H1 (cell line): ENCODE results near the gene NR1D2. TPM values are rescaled to one million over a fixed set of nuclear protein-coding genes. Genes with fewer than 3 reads are reported as not detected.
A peak's percentile ranks its signal among the peaks of the same experiment; 100 is the strongest.

ENCODE experiments used
- ASH2L ChIP-seq: fragments of 200-600, 300-600 bp; sonication (generic); IDR thresholded peaks from one replicate; pipeline ENCODE4 v1.7.1; 2017; ENCODE audit warnings: low read length
- KDM5A ChIP-seq: fragments of 200-600 bp; IDR thresholded peaks from 2 replicates; pipeline ENCODE4 v1.7.1; 2012; ENCODE audit warnings: mild to moderate bottlenecking, low read length, inconsistent platforms, mixed read lengths
- POLR2A ChIP-seq, 2 experiments: IDR thresholded peaks; 1 replicate in 1 of 2; 2 replicates in 1 of 2; pipeline ENCODE4 v1.6.1; 2011; ENCODE audit warnings: low read depth in 2 of 2, low read length in 2 of 2, mild to moderate bottlenecking in 2 of 2; ENCODE audit errors: control extremely low read depth in 1 of 2
- POU5F1 ChIP-seq: IDR thresholded peaks from 2 replicates; pipeline ENCODE4 v1.6.1; 2011; ENCODE audit warnings: low read depth, mild to moderate bottlenecking, low read length, moderate library complexity
- SUZ12 ChIP-seq: fragments of 200-600 bp; sonication (generic); IDR thresholded peaks from 2 replicates; pipeline ENCODE4 v1.6.1; 2012; ENCODE audit warnings: mild to moderate bottlenecking, inconsistent platforms, low read length, moderate library complexity, mixed read lengths
- YY1 ChIP-seq: IDR thresholded peaks from 2 replicates; pipeline ENCODE4 v1.6.1; 2011; ENCODE audit warnings: low read depth, mild to moderate bottlenecking, low read length
- polyA plus RNA-seq, 7 experiments: library from polyadenylated mRNA; depleted of rRNA in 3 of 7; stranded (reverse) in 5 of 7; unstranded in 2 of 7; fragments of >200 nt in 5 of 7; fragments of 200-250 nt in 2 of 7; gene quantifications; 1 replicate in 5 of 7; 2 replicates in 1 of 7; 4 replicates in 1 of 7; pipeline versions ENCODE4 v1.2.1 to v1.2.3, GENCODE V29; 2011 to 2013; ENCODE audit warnings: missing spikeins in 2 of 7, mixed read lengths in 2 of 7
- total RNA-seq: library from RNA; stranded (reverse); fragmentation: NEBNext Ultra II Directional; extraction: Animal tissue kit (Norgen Biotek cat#: 25700); gene quantifications from 2 replicates; pipeline ENCODE4 v1.2.1, GENCODE V29; 2021
- TF ChIP-seq, protein P1 (sequence below): fragments of 300-600 bp; sonication (generic); IDR thresholded peaks from 2 replicates; pipeline ENCODE4 v1.7.1; 2012; ENCODE audit warnings: low read length, moderate library complexity, mild to moderate bottlenecking, inconsistent platforms; ENCODE audit not compliant: insufficient replicate concordance
- TF ChIP-seq, protein P2 (sequence below), 3 experiments: IDR thresholded peaks; 1 replicate in 2 of 3; 2 replicates in 1 of 3; pipeline versions ENCODE4 v1.5.1 to v1.6.1; 2011; ENCODE audit warnings: low read length in 3 of 3, mild to moderate bottlenecking in 3 of 3, inconsistent platforms in 2 of 3, low read depth in 1 of 3, moderate library complexity in 1 of 3; ENCODE audit not compliant: insufficient read depth in 1 of 3; ENCODE audit errors: control extremely low read depth in 1 of 3

Gene NR1D2
- total and polyA plus RNA-seq, 2 of the 8 experiments (the other 6 are each of a cell fraction or from before 2014, with no cell fraction given) = 5.9 to 21.7 TPM

DNA sequence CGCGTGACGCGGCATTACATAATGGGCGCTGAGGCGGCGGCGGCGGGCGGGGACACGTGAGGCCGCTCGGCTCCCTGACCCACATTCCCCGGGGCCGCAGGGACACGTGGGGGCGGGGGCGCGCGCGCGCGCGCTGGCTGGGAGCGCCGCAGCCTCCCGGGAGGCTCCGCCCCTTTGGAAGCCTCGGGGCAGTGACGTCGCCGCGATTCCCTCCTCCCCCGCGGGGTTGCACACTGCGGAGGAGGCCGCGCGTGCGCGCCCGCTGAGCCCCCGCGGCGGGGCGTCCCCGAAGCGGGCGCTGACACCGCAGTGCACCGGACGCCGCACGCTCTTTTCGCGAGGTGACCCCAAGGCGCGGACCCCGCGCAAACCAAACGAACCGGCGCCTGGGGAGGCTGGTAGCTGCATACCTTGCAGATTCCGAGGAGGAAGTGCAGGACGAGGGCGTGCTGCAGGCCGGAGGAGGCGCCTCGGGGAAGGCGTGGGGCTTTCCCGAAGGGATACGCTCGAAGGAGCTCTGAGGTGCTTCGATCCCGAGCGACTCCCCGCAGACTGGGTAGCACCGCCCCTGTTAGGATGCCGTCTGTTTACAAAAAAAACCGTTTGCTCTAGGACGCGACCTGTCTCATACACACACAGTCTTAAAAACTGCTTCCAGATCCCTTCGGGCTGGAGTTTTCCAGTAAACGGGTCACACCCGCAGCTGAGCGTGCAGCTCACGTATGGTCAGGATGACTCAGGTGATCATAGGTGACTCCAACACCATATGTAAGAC, 1.0 kb downstream of the NR1D2 start (continued):
- TF ChIP-seq, protein P1, sequence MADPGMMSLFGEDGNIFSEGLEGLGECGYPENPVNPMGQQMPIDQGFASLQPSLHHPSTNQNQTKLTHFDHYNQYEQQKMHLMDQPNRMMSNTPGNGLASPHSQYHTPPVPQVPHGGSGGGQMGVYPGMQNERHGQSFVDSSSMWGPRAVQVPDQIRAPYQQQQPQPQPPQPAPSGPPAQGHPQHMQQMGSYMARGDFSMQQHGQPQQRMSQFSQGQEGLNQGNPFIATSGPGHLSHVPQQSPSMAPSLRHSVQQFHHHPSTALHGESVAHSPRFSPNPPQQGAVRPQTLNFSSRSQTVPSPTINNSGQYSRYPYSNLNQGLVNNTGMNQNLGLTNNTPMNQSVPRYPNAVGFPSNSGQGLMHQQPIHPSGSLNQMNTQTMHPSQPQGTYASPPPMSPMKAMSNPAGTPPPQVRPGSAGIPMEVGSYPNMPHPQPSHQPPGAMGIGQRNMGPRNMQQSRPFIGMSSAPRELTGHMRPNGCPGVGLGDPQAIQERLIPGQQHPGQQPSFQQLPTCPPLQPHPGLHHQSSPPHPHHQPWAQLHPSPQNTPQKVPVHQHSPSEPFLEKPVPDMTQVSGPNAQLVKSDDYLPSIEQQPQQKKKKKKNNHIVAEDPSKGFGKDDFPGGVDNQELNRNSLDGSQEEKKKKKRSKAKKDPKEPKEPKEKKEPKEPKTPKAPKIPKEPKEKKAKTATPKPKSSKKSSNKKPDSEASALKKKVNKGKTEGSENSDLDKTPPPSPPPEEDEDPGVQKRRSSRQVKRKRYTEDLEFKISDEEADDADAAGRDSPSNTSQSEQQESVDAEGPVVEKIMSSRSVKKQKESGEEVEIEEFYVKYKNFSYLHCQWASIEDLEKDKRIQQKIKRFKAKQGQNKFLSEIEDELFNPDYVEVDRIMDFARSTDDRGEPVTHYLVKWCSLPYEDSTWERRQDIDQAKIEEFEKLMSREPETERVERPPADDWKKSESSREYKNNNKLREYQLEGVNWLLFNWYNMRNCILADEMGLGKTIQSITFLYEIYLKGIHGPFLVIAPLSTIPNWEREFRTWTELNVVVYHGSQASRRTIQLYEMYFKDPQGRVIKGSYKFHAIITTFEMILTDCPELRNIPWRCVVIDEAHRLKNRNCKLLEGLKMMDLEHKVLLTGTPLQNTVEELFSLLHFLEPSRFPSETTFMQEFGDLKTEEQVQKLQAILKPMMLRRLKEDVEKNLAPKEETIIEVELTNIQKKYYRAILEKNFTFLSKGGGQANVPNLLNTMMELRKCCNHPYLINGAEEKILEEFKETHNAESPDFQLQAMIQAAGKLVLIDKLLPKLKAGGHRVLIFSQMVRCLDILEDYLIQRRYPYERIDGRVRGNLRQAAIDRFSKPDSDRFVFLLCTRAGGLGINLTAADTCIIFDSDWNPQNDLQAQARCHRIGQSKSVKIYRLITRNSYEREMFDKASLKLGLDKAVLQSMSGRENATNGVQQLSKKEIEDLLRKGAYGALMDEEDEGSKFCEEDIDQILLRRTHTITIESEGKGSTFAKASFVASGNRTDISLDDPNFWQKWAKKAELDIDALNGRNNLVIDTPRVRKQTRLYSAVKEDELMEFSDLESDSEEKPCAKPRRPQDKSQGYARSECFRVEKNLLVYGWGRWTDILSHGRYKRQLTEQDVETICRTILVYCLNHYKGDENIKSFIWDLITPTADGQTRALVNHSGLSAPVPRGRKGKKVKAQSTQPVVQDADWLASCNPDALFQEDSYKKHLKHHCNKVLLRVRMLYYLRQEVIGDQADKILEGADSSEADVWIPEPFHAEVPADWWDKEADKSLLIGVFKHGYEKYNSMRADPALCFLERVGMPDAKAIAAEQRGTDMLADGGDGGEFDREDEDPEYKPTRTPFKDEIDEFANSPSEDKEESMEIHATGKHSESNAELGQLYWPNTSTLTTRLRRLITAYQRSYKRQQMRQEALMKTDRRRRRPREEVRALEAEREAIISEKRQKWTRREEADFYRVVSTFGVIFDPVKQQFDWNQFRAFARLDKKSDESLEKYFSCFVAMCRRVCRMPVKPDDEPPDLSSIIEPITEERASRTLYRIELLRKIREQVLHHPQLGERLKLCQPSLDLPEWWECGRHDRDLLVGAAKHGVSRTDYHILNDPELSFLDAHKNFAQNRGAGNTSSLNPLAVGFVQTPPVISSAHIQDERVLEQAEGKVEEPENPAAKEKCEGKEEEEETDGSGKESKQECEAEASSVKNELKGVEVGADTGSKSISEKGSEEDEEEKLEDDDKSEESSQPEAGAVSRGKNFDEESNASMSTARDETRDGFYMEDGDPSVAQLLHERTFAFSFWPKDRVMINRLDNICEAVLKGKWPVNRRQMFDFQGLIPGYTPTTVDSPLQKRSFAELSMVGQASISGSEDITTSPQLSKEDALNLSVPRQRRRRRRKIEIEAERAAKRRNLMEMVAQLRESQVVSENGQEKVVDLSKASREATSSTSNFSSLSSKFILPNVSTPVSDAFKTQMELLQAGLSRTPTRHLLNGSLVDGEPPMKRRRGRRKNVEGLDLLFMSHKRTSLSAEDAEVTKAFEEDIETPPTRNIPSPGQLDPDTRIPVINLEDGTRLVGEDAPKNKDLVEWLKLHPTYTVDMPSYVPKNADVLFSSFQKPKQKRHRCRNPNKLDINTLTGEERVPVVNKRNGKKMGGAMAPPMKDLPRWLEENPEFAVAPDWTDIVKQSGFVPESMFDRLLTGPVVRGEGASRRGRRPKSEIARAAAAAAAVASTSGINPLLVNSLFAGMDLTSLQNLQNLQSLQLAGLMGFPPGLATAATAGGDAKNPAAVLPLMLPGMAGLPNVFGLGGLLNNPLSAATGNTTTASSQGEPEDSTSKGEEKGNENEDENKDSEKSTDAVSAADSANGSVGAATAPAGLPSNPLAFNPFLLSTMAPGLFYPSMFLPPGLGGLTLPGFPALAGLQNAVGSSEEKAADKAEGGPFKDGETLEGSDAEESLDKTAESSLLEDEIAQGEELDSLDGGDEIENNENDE = no peak
- no peak; the same call in 1 of the 2 replicates for TF ChIP-seq SUZ12
- TF ChIP-seq, protein P2, sequence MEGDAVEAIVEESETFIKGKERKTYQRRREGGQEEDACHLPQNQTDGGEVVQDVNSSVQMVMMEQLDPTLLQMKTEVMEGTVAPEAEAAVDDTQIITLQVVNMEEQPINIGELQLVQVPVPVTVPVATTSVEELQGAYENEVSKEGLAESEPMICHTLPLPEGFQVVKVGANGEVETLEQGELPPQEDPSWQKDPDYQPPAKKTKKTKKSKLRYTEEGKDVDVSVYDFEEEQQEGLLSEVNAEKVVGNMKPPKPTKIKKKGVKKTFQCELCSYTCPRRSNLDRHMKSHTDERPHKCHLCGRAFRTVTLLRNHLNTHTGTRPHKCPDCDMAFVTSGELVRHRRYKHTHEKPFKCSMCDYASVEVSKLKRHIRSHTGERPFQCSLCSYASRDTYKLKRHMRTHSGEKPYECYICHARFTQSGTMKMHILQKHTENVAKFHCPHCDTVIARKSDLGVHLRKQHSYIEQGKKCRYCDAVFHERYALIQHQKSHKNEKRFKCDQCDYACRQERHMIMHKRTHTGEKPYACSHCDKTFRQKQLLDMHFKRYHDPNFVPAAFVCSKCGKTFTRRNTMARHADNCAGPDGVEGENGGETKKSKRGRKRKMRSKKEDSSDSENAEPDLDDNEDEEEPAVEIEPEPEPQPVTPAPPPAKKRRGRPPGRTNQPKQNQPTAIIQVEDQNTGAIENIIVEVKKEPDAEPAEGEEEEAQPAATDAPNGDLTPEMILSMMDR (IDR thresholded peaks at IDR 0.05; ENCODE audit: control extremely low read depth in 1 of 3, insufficient read depth in 1 of 3, low read depth in 1 of 3, low read length in 3 of 3) = no peak
- no peak for TF ChIP-seq POU5F1
- TF ChIP-seq ASH2L = peak; percentile 97
- TF ChIP-seq POLR2A (IDR thresholded peaks at IDR 0.05; ENCODE audit: control extremely low read depth in 1 of 2, low read depth in 2 of 2, low read length in 2 of 2) = peak; percentile 74 to 76
- 0 out of 2 replicates have a peak, but pooled peaks have one; percentile 9 for TF ChIP-seq YY1
- no peak for TF ChIP-seq KDM5A
